K562 (cell line): ENCODE data around the gene NABP1. TPM values are rescaled to one million over a fixed set of nuclear protein-coding genes. Genes with fewer than 3 reads are reported as not detected.

Experiments used
- BACH1 ChIP-seq: fragments of 200-800 bp; sonication (Bioruptor generic); IDR thresholded peaks from 2 replicates; pipeline ENCODE4 v1.6.1; 2016; ENCODE audit warnings: missing genetic modification characterization, missing compliant biosample characterization
- MITF ChIP-seq: IDR thresholded peaks from 2 replicates; pipeline ENCODE4 v1.6.1; 2014; ENCODE audit warnings: antibody characterized with exemption
- PKNOX1 ChIP-seq: fragments of 450-650 bp; IDR thresholded peaks from 2 replicates; pipeline ENCODE4 v1.6.1; 2016
- XRCC5 ChIP-seq: fragments of 200-400 bp; formaldehyde crosslinking; IDR thresholded peaks from 2 replicates; pipeline ENCODE4 v1.6.1; 2017; ENCODE audit warnings: low read depth, mild to moderate bottlenecking, low read length
- ZNF449 ChIP-seq: fragments of 250-450 bp; sonication (Bioruptor Pico); IDR thresholded peaks from 2 replicates; pipeline ENCODE4 v1.8.0; 2022; ENCODE audit warnings: moderate library complexity, mild to moderate bottlenecking, inconsistent platforms
- polyA plus RNA-seq, 8 experiments: library from polyadenylated mRNA; depleted of rRNA in 4 of 8; stranded (reverse) in 5 of 8; unstranded in 3 of 8; fragments of >200 nt; fragmentation: Nextera tagmentation in 2 of 8; fragmentation: Illumina TruSeq in 1 of 8; extraction: Ambion mirVana in 2 of 8; extraction: Trizol in 1 of 8; gene quantifications; 2 replicates each; pipeline versions ENCODE4 v1.2.1 to v1.2.3, GENCODE V29; 2011 to 2014; ENCODE audit warnings: inconsistent platforms in 1 of 8, missing spikeins in 1 of 8
- total RNA-seq, 7 experiments: library from RNA; depleted of rRNA in 6 of 7; stranded (reverse); fragments of >200 nt in 6 of 7; fragmentation: Illumina TruSeq in 2 of 7; extraction: Trizol in 2 of 7; gene quantifications; 2 replicates each; pipeline versions ENCODE4 v1.2.1 to v1.2.3, GENCODE V29; 2011 to 2021; ENCODE audit warnings: low replicate concordance in 1 of 7
- TF ChIP-seq, protein P1 (sequence below): fragments of 450-650 bp; IDR thresholded peaks from 2 replicates; pipeline ENCODE4 v1.6.1; 2016; ENCODE audit warnings: borderline replicate concordance

The NABP1 gene
- total and polyA plus RNA-seq, 9 of the 15 experiments (the other 6 are each of a cell fraction or from before 2014, with no cell fraction given) = 12.8 to 44.0 (median 20.2) TPM

DNA sequence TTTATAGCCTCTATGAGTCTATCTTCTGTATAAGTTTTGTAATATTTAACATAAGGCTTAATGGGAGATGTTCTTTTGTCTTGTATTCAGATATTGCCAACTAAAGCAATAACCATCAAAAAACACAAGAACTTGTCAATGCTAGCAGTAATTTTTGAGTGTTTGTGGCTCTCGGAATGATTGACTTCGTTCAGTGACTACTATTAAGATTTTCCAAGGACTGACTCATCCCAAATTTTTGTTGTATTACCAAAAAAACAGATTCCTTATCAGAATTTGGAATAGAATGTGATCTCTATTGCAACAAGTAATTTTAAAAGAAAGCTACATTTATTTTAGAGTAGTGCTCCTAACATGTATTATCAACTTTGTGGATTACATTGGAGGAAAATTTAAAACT is 8.1 kb downstream of the NABP1 start (continued):
- TF ChIP-seq, protein P1, sequence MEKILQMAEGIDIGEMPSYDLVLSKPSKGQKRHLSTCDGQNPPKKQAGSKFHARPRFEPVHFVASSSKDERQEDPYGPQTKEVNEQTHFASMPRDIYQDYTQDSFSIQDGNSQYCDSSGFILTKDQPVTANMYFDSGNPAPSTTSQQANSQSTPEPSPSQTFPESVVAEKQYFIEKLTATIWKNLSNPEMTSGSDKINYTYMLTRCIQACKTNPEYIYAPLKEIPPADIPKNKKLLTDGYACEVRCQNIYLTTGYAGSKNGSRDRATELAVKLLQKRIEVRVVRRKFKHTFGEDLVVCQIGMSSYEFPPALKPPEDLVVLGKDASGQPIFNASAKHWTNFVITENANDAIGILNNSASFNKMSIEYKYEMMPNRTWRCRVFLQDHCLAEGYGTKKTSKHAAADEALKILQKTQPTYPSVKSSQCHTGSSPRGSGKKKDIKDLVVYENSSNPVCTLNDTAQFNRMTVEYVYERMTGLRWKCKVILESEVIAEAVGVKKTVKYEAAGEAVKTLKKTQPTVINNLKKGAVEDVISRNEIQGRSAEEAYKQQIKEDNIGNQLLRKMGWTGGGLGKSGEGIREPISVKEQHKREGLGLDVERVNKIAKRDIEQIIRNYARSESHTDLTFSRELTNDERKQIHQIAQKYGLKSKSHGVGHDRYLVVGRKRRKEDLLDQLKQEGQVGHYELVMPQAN = no peak
- TF ChIP-seq MITF (no peak), PKNOX1 (no peak), BACH1 (no peak), ZNF449 (CRISPR knock-in tag) (no peak), XRCC5 (no peak)
